HepG2 (cell line): ENCODE results near the gene F7. TPM values are rescaled to one million over a fixed set of nuclear protein-coding genes. Genes with fewer than 3 reads are reported as not detected.

Experiments used
- ELF1 ChIP-seq: sonication (generic); formaldehyde crosslinking; IDR thresholded peaks from 2 replicates; pipeline ENCODE4 v1.4.0; 2020; ENCODE audit warnings: missing genetic modification reagents
- FOXA3 ChIP-seq: IDR thresholded peaks from 2 replicates; pipeline ENCODE4 v1.6.1; 2016; ENCODE audit warnings: missing genetic modification reagents, missing compliant biosample characterization
- FOXK2 ChIP-seq: fragments of 450-650 bp; IDR thresholded peaks from 2 replicates; pipeline ENCODE4 v1.6.1; 2016
- HDAC2 ChIP-seq: sonication (generic); formaldehyde crosslinking; IDR thresholded peaks from 2 replicates; pipeline ENCODE4 v1.4.0; 2020; ENCODE audit warnings: missing genetic modification reagents
- IKZF1 ChIP-seq: fragments of 450-650 bp; IDR thresholded peaks from 2 replicates; pipeline ENCODE4 v1.7.1; 2016
- MBD4 ChIP-seq: IDR thresholded peaks from 2 replicates; pipeline ENCODE4 v1.6.1; 2012; ENCODE audit warnings: low read length, inconsistent platforms, borderline replicate concordance
- MEIS2 ChIP-seq: sonication (generic); formaldehyde crosslinking; IDR thresholded peaks from 2 replicates; pipeline ENCODE4 v1.9.0; 2021; ENCODE audit warnings: mild to moderate bottlenecking, missing genetic modification reagents
- ONECUT2 ChIP-seq: sonication (generic); formaldehyde crosslinking; IDR thresholded peaks from 2 replicates; pipeline ENCODE4 v1.4.0; 2020; ENCODE audit warnings: missing genetic modification reagents
- REPIN1 ChIP-seq: sonication (generic); formaldehyde crosslinking; IDR thresholded peaks from 2 replicates; pipeline ENCODE4 v1.8.0; 2022; ENCODE audit warnings: missing genetic modification reagents, low read depth, mild to moderate bottlenecking, borderline replicate concordance
- SALL1 ChIP-seq: sonication (generic); formaldehyde crosslinking; IDR thresholded peaks from 2 replicates; pipeline ENCODE4 v1.8.0; 2022; ENCODE audit warnings: mild to moderate bottlenecking, missing genetic modification reagents
- SMARCE1 ChIP-seq: fragments of 450-650 bp; IDR thresholded peaks from 2 replicates; pipeline ENCODE4 v1.6.1; 2017; ENCODE audit warnings: borderline replicate concordance
- SOX5 ChIP-seq: IDR thresholded peaks from 2 replicates; pipeline ENCODE4 v1.6.1; 2016; ENCODE audit warnings: borderline replicate concordance
- SP140L ChIP-seq: sonication (generic); formaldehyde crosslinking; IDR thresholded peaks from 2 replicates; pipeline ENCODE4 v1.4.0; 2020; ENCODE audit warnings: missing genetic modification reagents, borderline replicate concordance
- SPEN ChIP-seq: sonication (generic); formaldehyde crosslinking; IDR thresholded peaks from 2 replicates; pipeline ENCODE4 v1.5.1; 2020; ENCODE audit warnings: low read depth, mild to moderate bottlenecking, missing genetic modification reagents
- ZMYM2 ChIP-seq: sonication (generic); formaldehyde crosslinking; IDR thresholded peaks from 2 replicates; pipeline ENCODE4 v1.8.0; 2022; ENCODE audit warnings: mild to moderate bottlenecking, missing genetic modification reagents
- ZNF263 ChIP-seq: sonication (generic); formaldehyde crosslinking; IDR thresholded peaks from 2 replicates; pipeline ENCODE4 v1.4.0; 2020; ENCODE audit warnings: missing genetic modification reagents
- ZNF468 ChIP-seq: sonication (generic); formaldehyde crosslinking; IDR thresholded peaks from 2 replicates; pipeline ENCODE4 v1.8.0; 2022; ENCODE audit warnings: mild to moderate bottlenecking, moderate library complexity, missing genetic modification reagents
- ZNF564 ChIP-seq: sonication (generic); formaldehyde crosslinking; IDR thresholded peaks from 2 replicates; pipeline ENCODE4 v1.8.1; 2023; ENCODE audit warnings: mild to moderate bottlenecking, missing genetic modification reagents
- ZNF850 ChIP-seq: sonication (generic); formaldehyde crosslinking; conservative IDR thresholded peaks from 2 replicates; pipeline ENCODE4 v1.9.0; 2021; ENCODE audit warnings: mild to moderate bottlenecking, missing genetic modification reagents
- ZSCAN22 ChIP-seq: sonication (generic); formaldehyde crosslinking; IDR thresholded peaks from 2 replicates; pipeline ENCODE4 v1.4.0; 2020; ENCODE audit warnings: mild to moderate bottlenecking, missing genetic modification reagents
- polyA plus RNA-seq, 8 experiments: library from polyadenylated mRNA; depleted of rRNA in 3 of 8; stranded (reverse) in 7 of 8; unstranded in 1 of 8; fragments of >200 nt; fragmentation: Illumina TruSeq in 4 of 8; extraction: Trizol in 4 of 8; gene quantifications; 2 replicates each; pipeline versions ENCODE4 v1.2.1 to v1.2.3, GENCODE V29; 2011 to 2016; ENCODE audit warnings: low read depth in 4 of 8, missing spikeins in 1 of 8, mixed read lengths in 1 of 8; ENCODE audit not compliant: insufficient read depth in 1 of 8
- total RNA-seq, 5 experiments: library from RNA; depleted of rRNA; stranded (reverse); fragments of >200 nt; fragmentation: Illumina TruSeq; extraction: Trizol; gene quantifications; 2 replicates each; pipeline ENCODE4 v1.2.3, GENCODE V29; 2016; ENCODE audit warnings: low read depth in 1 of 5
- TF ChIP-seq, protein P1 (sequence below): sonication (generic); formaldehyde crosslinking; IDR thresholded peaks from 2 replicates; pipeline ENCODE4 v1.8.0; 2022; ENCODE audit warnings: mild to moderate bottlenecking, missing genetic modification reagents, borderline replicate concordance
- TF ChIP-seq, protein P2 (sequence below): IDR thresholded peaks from 2 replicates; pipeline ENCODE4 v1.6.1; 2018; ENCODE audit warnings: missing genetic modification reagents
- TF ChIP-seq, protein P3 (sequence below): sonication (generic); formaldehyde crosslinking; IDR thresholded peaks from 2 replicates; pipeline ENCODE4 v1.4.0; 2020; ENCODE audit warnings: mild to moderate bottlenecking, missing genetic modification reagents
- TF ChIP-seq, protein P4 (sequence below): sonication (generic); formaldehyde crosslinking; IDR thresholded peaks from 2 replicates; pipeline ENCODE4 v1.5.0; 2020; ENCODE audit warnings: mild to moderate bottlenecking, low read depth, missing genetic modification reagents, borderline replicate concordance
- TF ChIP-seq, protein P5 (sequence below): sonication (generic); formaldehyde crosslinking; IDR thresholded peaks from 2 replicates; pipeline ENCODE4 v1.4.0; 2020; ENCODE audit warnings: missing genetic modification reagents
- TF ChIP-seq, protein P6 (sequence below): sonication (generic); formaldehyde crosslinking; IDR thresholded peaks from 2 replicates; pipeline ENCODE4 v1.4.0; 2020; ENCODE audit warnings: mild to moderate bottlenecking, missing genetic modification reagents, borderline replicate concordance

Gene F7
- total and polyA plus RNA-seq, 2 of the 13 experiments (the other 11 are each of a cell fraction or from before 2014, with no cell fraction given) = 12.6 to 26.5 TPM

DNA sequence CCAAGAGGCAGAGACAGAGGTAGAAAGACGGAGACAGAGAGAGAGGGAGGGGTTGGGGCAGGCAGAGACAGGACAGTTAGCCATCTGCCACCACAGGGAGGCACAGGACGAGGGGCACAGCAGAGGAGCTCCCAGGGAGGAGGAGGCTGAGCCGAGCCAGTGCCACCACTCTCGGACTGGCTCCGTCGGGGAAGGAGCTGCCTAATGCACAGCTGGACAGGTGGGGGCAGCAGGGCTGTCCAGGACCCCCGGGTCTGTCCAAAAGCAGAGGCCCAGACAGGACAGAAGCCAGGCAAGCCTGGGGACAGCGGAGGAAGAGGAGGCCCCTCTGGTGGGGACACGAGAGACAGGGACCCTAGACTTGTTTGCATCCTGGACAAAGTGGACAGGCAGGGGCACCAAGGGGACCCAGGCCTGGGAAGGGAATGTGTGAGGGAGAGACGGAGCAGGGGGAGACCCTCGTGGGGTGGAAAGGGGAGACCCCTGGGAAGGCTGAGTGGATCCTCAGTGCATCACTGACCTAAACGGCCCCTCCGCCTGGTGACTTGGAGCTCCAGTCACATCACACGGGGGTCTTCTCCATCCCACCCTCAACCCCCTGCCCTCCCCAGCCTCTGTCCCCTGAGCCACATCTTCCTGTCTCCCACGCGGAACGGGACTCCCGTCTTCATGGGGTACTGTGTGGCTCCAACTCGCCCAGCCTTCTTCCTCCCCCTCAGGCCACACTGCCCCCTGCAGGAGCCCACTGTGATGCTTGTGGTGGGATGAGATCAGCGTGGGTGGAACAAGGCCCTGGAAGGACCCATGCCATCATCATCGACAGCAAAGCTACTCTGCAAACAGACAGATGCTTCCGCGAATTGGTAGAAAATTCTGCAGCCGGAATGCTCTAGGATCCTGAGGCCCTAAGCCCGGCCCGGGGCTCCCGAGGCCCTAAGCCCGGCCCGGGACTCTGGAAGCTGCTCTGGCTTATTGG, 17.9 kb downstream of the F7 start (continued):
- TF ChIP-seq, protein P1, sequence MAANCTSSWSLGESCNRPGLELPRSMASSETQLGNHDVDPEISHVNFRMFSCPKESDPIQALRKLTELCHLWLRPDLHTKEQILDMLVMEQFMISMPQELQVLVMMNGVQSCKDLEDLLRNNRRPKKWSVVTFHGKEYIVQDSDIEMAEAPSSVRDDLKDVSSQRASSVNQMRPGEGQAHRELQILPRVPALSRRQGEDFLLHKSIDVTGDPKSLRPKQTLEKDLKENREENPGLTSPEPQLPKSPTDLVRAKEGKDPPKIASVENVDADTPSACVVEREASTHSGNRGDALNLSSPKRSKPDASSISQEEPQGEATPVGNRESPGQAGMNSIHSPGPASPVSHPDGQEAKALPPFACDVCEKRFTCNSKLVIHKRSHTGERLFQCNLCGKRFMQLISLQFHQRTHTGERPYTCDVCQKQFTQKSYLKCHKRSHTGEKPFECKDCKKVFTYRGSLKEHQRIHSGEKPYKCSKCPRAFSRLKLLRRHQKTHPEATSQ (CRISPR knock-in tag) = no peak
- TF ChIP-seq ZNF564 (CRISPR knock-in tag) (no peak), IKZF1 (no peak), ZNF850 (CRISPR knock-in tag) (no peak), SP140L (CRISPR knock-in tag) (no peak), MEIS2 (no peak), ZNF263 (CRISPR knock-in tag) (0 out of 2 replicates have a peak, but pooled peaks have one; percentile 43), SMARCE1 (no peak), ZMYM2 (CRISPR knock-in tag) (peak; percentile 31; the same call in 1 of the 2 replicates), ZSCAN22 (CRISPR knock-in tag) (peak; percentile 89; the same call in 1 of the 2 replicates), FOXA3 (no peak; the same call in 1 of the 2 replicates), HDAC2 (CRISPR knock-in tag) (peak; percentile 45; the same call in 1 of the 2 replicates), ELF1 (CRISPR knock-in tag) (no peak), FOXK2 (no peak), SPEN (no peak), ZNF468 (CRISPR knock-in tag) (no peak), ONECUT2 (CRISPR knock-in tag) (no peak), SALL1 (CRISPR knock-in tag) (peak; percentile 35; the same call in 1 of the 2 replicates), MBD4 (no peak), REPIN1 (CRISPR knock-in tag) (no peak), SOX5 (CRISPR knock-in tag) (no peak)
- TF ChIP-seq, protein P2, sequence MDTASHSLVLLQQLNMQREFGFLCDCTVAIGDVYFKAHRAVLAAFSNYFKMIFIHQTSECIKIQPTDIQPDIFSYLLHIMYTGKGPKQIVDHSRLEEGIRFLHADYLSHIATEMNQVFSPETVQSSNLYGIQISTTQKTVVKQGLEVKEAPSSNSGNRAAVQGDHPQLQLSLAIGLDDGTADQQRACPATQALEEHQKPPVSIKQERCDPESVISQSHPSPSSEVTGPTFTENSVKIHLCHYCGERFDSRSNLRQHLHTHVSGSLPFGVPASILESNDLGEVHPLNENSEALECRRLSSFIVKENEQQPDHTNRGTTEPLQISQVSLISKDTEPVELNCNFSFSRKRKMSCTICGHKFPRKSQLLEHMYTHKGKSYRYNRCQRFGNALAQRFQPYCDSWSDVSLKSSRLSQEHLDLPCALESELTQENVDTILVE = no peak
- TF ChIP-seq, protein P3, sequence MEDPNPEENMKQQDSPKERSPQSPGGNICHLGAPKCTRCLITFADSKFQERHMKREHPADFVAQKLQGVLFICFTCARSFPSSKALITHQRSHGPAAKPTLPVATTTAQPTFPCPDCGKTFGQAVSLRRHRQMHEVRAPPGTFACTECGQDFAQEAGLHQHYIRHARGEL (CRISPR knock-in tag) = no peak
- TF ChIP-seq, protein P4, sequence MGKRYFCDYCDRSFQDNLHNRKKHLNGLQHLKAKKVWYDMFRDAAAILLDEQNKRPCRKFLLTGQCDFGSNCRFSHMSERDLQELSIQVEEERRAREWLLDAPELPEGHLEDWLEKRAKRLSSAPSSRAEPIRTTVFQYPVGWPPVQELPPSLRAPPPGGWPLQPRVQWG (CRISPR knock-in tag) = no peak
- TF ChIP-seq, protein P5, sequence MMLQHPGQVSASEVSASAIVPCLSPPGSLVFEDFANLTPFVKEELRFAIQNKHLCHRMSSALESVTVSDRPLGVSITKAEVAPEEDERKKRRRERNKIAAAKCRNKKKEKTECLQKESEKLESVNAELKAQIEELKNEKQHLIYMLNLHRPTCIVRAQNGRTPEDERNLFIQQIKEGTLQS (CRISPR knock-in tag) = no peak
- TF ChIP-seq, protein P6, sequence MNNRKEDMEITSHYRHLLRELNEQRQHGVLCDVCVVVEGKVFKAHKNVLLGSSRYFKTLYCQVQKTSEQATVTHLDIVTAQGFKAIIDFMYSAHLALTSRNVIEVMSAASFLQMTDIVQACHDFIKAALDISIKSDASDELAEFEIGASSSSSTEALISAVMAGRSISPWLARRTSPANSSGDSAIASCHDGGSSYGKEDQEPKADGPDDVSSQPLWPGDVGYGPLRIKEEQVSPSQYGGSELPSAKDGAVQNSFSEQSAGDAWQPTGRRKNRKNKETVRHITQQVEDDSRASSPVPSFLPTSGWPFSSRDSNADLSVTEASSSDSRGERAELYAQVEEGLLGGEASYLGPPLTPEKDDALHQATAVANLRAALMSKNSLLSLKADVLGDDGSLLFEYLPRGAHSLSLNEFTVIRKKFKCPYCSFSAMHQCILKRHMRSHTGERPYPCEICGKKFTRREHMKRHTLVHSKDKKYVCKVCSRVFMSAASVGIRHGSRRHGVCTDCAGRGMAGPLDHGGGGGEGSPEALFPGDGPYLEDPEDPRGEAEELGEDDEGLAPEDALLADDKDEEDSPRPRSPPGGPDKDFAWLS (CRISPR knock-in tag) = no peak
